HepG2 (cell line): ENCODE results near the gene RAD54L2. TPM values are rescaled to one million over a fixed set of nuclear protein-coding genes. Genes with fewer than 3 reads are reported as not detected.

Experiments used
- ATAC-seq: fragments of 200-7000 bp; cut with Tn5 transposase; 3 replicates; pipeline ENCODE4 v1.9.1; 2020; ENCODE audit warnings: mild to moderate bottlenecking, moderate library complexity
- BruUV-seq: library from RNA; stranded (reverse); fragments of 400-500 nt; replicated peaks from 2 replicates; lab custom pipeline; 2021; lab: Mats Ljungman, UMichigan
- CTCF ChIA-PET: fragments of 300-600 bp; formaldehyde crosslinking; extraction: SDS; loops from one replicate; lab custom pipeline; 2021; ENCODE audit warnings: low total read pairs, inconsistent platforms, low intra/inter-chr PET ratio; lab: Yijun Ruan, JAX
- POLR2A ChIA-PET: fragments of 350-600 bp; sonication (Branson Sonifier 250); formaldehyde crosslinking; loops from one replicate; lab custom pipeline; 2020; ENCODE audit warnings: antibody characterized with exemption, inconsistent platforms; lab: Yijun Ruan, JAX
- DNase-seq: peaks from one replicate; pipeline ENCODE4 v3.0.0-alpha.2; 2015; ENCODE audit warnings: low spot score
- FAIRE-seq: peaks from 3 replicates; lab custom pipeline; 2011; peaks lifted over from hg19 to GRCh38; lab: Jason Lieb, UNC
- H2AFZ ChIP-seq: one replicate; pipeline ENCODE4 v1.6.1; 2011; ENCODE audit warnings: low read length, inconsistent platforms
- H3K27ac ChIP-seq: fragments of 300-600 bp; 3 replicates; pipeline ENCODE4 v1.8.0; 2011; ENCODE audit warnings: mixed run types, mild to moderate bottlenecking, mixed read lengths, low read length, inconsistent platforms; ENCODE audit not compliant: insufficient read depth; ENCODE audit errors: extremely low read length
- H3K27me3 ChIP-seq, 2 experiments: fragments of 200-600 bp in 1 of 2; 2 replicates in 1 of 2; 3 replicates in 1 of 2; pipeline versions ENCODE4 v1.6.0 to v1.8.0; 2011; ENCODE audit warnings: low read length in 2 of 2, mild to moderate bottlenecking in 2 of 2, moderate library complexity in 2 of 2, inconsistent platforms in 1 of 2; ENCODE audit not compliant: insufficient read depth in 2 of 2, control insufficient read depth in 1 of 2
- H3K36me3 ChIP-seq, 2 experiments: fragments of 200-600 bp in 1 of 2; replicated peaks in 1 of 2; 2 replicates in 1 of 2; 3 replicates in 1 of 2; pipeline versions ENCODE4 v1.5.1 to v1.8.0; 2011; ENCODE audit warnings: low read length in 2 of 2, inconsistent platforms in 1 of 2; ENCODE audit not compliant: insufficient read depth in 2 of 2, control insufficient read depth in 1 of 2
- H3K4me1 ChIP-seq: 2 replicates; pipeline ENCODE4 v1.5.1; 2012; ENCODE audit warnings: low read length, inconsistent platforms; ENCODE audit not compliant: insufficient read depth
- H3K4me2 ChIP-seq: 2 replicates; pipeline ENCODE4 v1.6.0; 2011; ENCODE audit warnings: low read depth, low read length, inconsistent platforms
- H3K4me3 ChIP-seq, 3 experiments: fragments of 200-600 bp in 1 of 3; sonication (generic), shearing (Covaris generic) in 1 of 3; replicated peaks in 1 of 3; 2 replicates each; pipeline ENCODE4 v1.5.1; 2011 to 2016; ENCODE audit warnings: low read length in 3 of 3, inconsistent platforms in 2 of 3, low read depth in 2 of 3, mild to moderate bottlenecking in 2 of 3, control low read depth in 1 of 3, mixed read lengths in 1 of 3; ENCODE audit not compliant: insufficient read depth in 1 of 3
- H3K79me2 ChIP-seq: one replicate; pipeline ENCODE4 v1.6.1; 2011; ENCODE audit warnings: low read length, inconsistent platforms; ENCODE audit not compliant: insufficient read depth
- H3K9ac ChIP-seq: 2 replicates; pipeline ENCODE4 v1.6.0; 2011; ENCODE audit warnings: mild to moderate bottlenecking, low read depth, low read length, inconsistent platforms; ENCODE audit not compliant: insufficient read depth
- H3K9me3 ChIP-seq: 2 replicates; pipeline ENCODE4 v1.5.1; 2012; ENCODE audit warnings: mild to moderate bottlenecking, low read length
- H4K20me1 ChIP-seq: 2 replicates; pipeline ENCODE4 v1.6.0; 2011; ENCODE audit warnings: inconsistent platforms, mild to moderate bottlenecking, low read length, moderate library complexity; ENCODE audit not compliant: insufficient read depth
- BCL6 ChIP-seq: IDR thresholded peaks from 2 replicates; pipeline ENCODE4 v1.6.1; 2016; ENCODE audit warnings: missing genetic modification reagents, missing compliant biosample characterization
- CEBPB ChIP-seq: IDR thresholded peaks from 2 replicates; pipeline ENCODE4 v1.6.1; 2011; ENCODE audit warnings: low read depth, low read length, improper control_type of control experiment, borderline replicate concordance
- EP300 ChIP-seq, 3 experiments: sonication (generic) in 1 of 3; formaldehyde crosslinking in 1 of 3; IDR thresholded peaks; 2 replicates each; pipeline versions ENCODE4 v1.5.1 to v1.6.1; 2011 to 2020; ENCODE audit warnings: low read depth in 2 of 3, low read length in 2 of 3, borderline replicate concordance in 1 of 3, improper control_type of control experiment in 1 of 3, mild to moderate bottlenecking in 1 of 3, missing genetic modification reagents in 1 of 3, moderate library complexity in 1 of 3
- MED13 ChIP-seq: sonication (generic); formaldehyde crosslinking; IDR thresholded peaks from 2 replicates; pipeline ENCODE4 v1.5.0; 2020; ENCODE audit warnings: missing genetic modification reagents
- MIER3 ChIP-seq: IDR thresholded peaks from 2 replicates; pipeline ENCODE4 v1.6.1; 2016; ENCODE audit warnings: missing compliant biosample characterization, borderline replicate concordance
- RNF219 ChIP-seq: sonication (generic); formaldehyde crosslinking; IDR thresholded peaks from 2 replicates; pipeline ENCODE4 v1.5.0; 2020; ENCODE audit warnings: mild to moderate bottlenecking, missing genetic modification reagents
- SAP130 ChIP-seq: IDR thresholded peaks from 2 replicates; pipeline ENCODE4 v1.6.1; 2016; ENCODE audit warnings: low read depth
- TBX2 ChIP-seq: sonication (generic); formaldehyde crosslinking; IDR thresholded peaks from 2 replicates; pipeline ENCODE4 v1.5.0; 2020; ENCODE audit warnings: missing genetic modification reagents, mild to moderate bottlenecking, borderline replicate concordance
- ZBED4 ChIP-seq: sonication (generic); formaldehyde crosslinking; IDR thresholded peaks from 2 replicates; pipeline ENCODE4 v1.4.0; 2020; ENCODE audit warnings: missing genetic modification reagents, borderline replicate concordance
- ZNF282 ChIP-seq: fragments of 450-650 bp; IDR thresholded peaks from 2 replicates; pipeline ENCODE4 v1.6.1; 2018; ENCODE audit not compliant: partially characterized antibody
- ZNF317 ChIP-seq: sonication (generic); formaldehyde crosslinking; IDR thresholded peaks from 2 replicates; pipeline ENCODE4 v1.5.0; 2020; ENCODE audit warnings: mild to moderate bottlenecking, missing genetic modification reagents
- ZUFSP ChIP-seq: sonication (generic); formaldehyde crosslinking; IDR thresholded peaks from 2 replicates; pipeline ENCODE4 v1.9.0; 2021; ENCODE audit warnings: missing genetic modification reagents, mild to moderate bottlenecking, borderline replicate concordance
- WGBS: methylation state at CpG from one replicate; pipeline ENCODE4 v1.1.6; 2017; ENCODE audit warnings: low lambda C conversion rate; 5-methylcytosine and 5-hydroxymethylcytosine counted together
- in situ Hi-C: cut with HindIII; loops from 2 replicates; pipeline ENCODE4 v1.10.0; 2017; ENCODE audit warnings: low pct_unique_long_range_greater_than_20kb; ENCODE audit not compliant: extremely low pct_ligation_motif_present
- intact Hi-C: fragments of 100-400 bp; cut with micrococcal nuclease; formaldehyde crosslinking; loops from one replicate; pipeline ENCODE4 v1.10.0; 2022; ENCODE audit not compliant: unreplicated experiment
- polyA plus RNA-seq, 8 experiments: library from polyadenylated mRNA; depleted of rRNA in 3 of 8; stranded (reverse) in 7 of 8; unstranded in 1 of 8; fragments of >200 nt; fragmentation: Illumina TruSeq in 4 of 8; extraction: Trizol in 4 of 8; gene quantifications; 2 replicates each; pipeline versions ENCODE4 v1.2.1 to v1.2.3, GENCODE V29; 2011 to 2016; ENCODE audit warnings: low read depth in 4 of 8, missing spikeins in 1 of 8, mixed read lengths in 1 of 8; ENCODE audit not compliant: insufficient read depth in 1 of 8
- total RNA-seq, 5 experiments: library from RNA; depleted of rRNA; stranded (reverse); fragments of >200 nt; fragmentation: Illumina TruSeq; extraction: Trizol; gene quantifications; 2 replicates each; pipeline ENCODE4 v1.2.3, GENCODE V29; 2016; ENCODE audit warnings: low read depth in 1 of 5

Gene RAD54L2
- total and polyA plus RNA-seq, 2 of the 13 experiments (the other 11 are each of a cell fraction or from before 2014, with no cell fraction given) = 5.5 to 14.8 TPM

GRCh38 chr3:51549311-51549710, 10.8 kb downstream of the RAD54L2 start (continued):
- no peak for TF ChIP-seq ZBED4 (CRISPR knock-in tag)
- no peak for TF ChIP-seq ZUFSP (CRISPR knock-in tag)
- TF ChIP-seq, all 625 proteins: peak for 0

GRCh38 chr3:51550080-51550819, 11.7 kb downstream of the RAD54L2 start:
- ATAC-seq (peak; percentile 87), FAIRE-seq (no peak), DNase-seq (peak; percentile 70)
- intact Hi-C loops (no loop called here), in situ Hi-C loops (no loop called here)
- ChIA-PET CTCF (interaction anchor here (1.7 kb wide), 1 partner anchor 48 kb away, joined by 5 read pairs; no protein-coding TSS in a partner anchor), POLR2A (interaction anchor here (1.1 to 1.2 kb wide), 2 partner anchors 48 to 51 kb away, joined by 5 to 6 read pairs; partner anchors contain the start of gene DCAF1)
- Histone ChIP-seq H3K27ac (peak overlapping the region; percentile 54), H3K9me3 (no peaks in the 10 kb centered on the region), H3K4me3 (no peak overlapping the region), H3K27me3 (no peaks in the 10 kb centered on the region), H3K4me1 (peaks cover 20% of the 10 kb centered on the region), H2AFZ (no peak overlapping the region), H3K79me2 (peaks cover 7% of the 10 kb centered on the region), H3K9ac (peak overlapping the region; percentile 31; the same call in 1 of the 2 replicates), H3K4me2 (peak overlapping the region; percentile 26; the same call in 1 of the 2 replicates), H4K20me1 (no peaks in the 10 kb centered on the region), H3K36me3 (peaks cover 2 to 8% of the 10 kb centered on the region in 2 experiments; a peak in 2 of 5 replicates)
- 82% methylated on average over 8 of the region's 8 CpGs for WGBS
- BruUV-seq = no TSS peak
- TF ChIP-seq RNF219 (CRISPR knock-in tag) (no peak), ZNF317 (CRISPR knock-in tag) (0 out of 2 replicates have a peak, but pooled peaks have one; percentile 34), EP300 (IDR thresholded peaks at IDR 0.05; ENCODE audit: low read depth in 2 of 2, low read length in 2 of 2) (peak in 1 of 2 experiments; percentile 36; a peak in 2 of 4 replicates), EP300 (CRISPR knock-in tag; IDR thresholded peaks at IDR 0.05; ENCODE audit: borderline replicate concordance) (no peak), MED13 (CRISPR knock-in tag) (no peak), MIER3 (no peak), CEBPB (peak; percentile 19; the same call in 1 of the 2 replicates), BCL6 (CRISPR knock-in tag) (peak; percentile 36; the same call in 1 of the 2 replicates), SAP130 (CRISPR knock-in tag) (peak; percentile 36; the same call in 1 of the 2 replicates), ZNF282 (no peak), TBX2 (CRISPR knock-in tag) (0 out of 2 replicates have a peak, but pooled peaks have one; percentile 10)
